ENCODE data around the gene BLOC1S4. TPM values are rescaled to one million over a fixed set of nuclear protein-coding genes. Genes with fewer than 3 reads are reported as not detected.

The BLOC1S4 gene
- total and polyA plus RNA-seq, 4 donors: 4.9 to 7.7 (median 5.4) TPM

- Histone ChIP-seq H3K9me3 (ENCODE audit: control insufficient read depth in 4 of 4, low read length in 3 of 4) (no peaks in the 10 kb centered on the region), H3K4me1 (ENCODE audit: control insufficient read depth in 4 of 4, insufficient read depth in 4 of 4, low read length in 3 of 4) (peaks cover 11 to 44% (median 33%) of the 10 kb centered on the region in 4 donors), H3K36me3 (ENCODE audit: control insufficient read depth in 4 of 4, insufficient read depth in 3 of 4, low read depth in 1 of 4, low read length in 3 of 4) (no peaks in the 10 kb centered on the region), H3K27me3 (ENCODE audit: control insufficient read depth in 4 of 4, insufficient read depth in 4 of 4, low read length in 3 of 4) (no peaks in the 10 kb centered on the region), H3K27ac (ENCODE audit: low read depth in 1 of 2, low read length in 2 of 2) (no peak overlapping the region), H3K9ac (ENCODE audit: low read depth in 1 of 2, low read length in 2 of 2) (no peak overlapping the region), H3K4me3 (ENCODE audit: low read depth in 1 of 3, low read length in 3 of 3) (no peak overlapping the region)
- TF ChIP-seq GABPA (IDR thresholded peaks at IDR 0.05 in 1 of 2, conservative IDR thresholded peaks at IDR 0.05 in 1 of 2) (no peak), HNF4G (IDR thresholded peaks at IDR 0.05) (no peak)
- no peak for DNase-seq (ENCODE audit: low spot score)
- 86% methylated on average over 2 of the region's 2 CpGs for WGBS
Measured at GRCh38 chr4:6710996-6711395, 5.0 kb upstream of the BLOC1S4 start.

- TF ChIP-seq FOXA2 (IDR thresholded peaks at IDR 0.05) (no peak), REST (IDR thresholded peaks at IDR 0.05) (no peak), RXRA (IDR thresholded peaks at IDR 0.05) (no peak), HNF4G (IDR thresholded peaks at IDR 0.05) (no peak), ATF3 (IDR thresholded peaks at IDR 0.05) (no peak), YY1 (IDR thresholded peaks at IDR 0.05) (no peak), CTCF (IDR thresholded peaks at IDR 0.05; ENCODE audit: low read depth, low read length, missing input control) (no peak), ZBTB33 (IDR thresholded peaks at IDR 0.05) (no peak), SP1 (IDR thresholded peaks at IDR 0.05) (no peak), GABPA (IDR thresholded peaks at IDR 0.05 in 1 of 2, conservative IDR thresholded peaks at IDR 0.05 in 1 of 2) (no peak), NR2F2 (IDR thresholded peaks at IDR 0.05) (no peak), MAX (IDR thresholded peaks at IDR 0.05) (no peak), RAD21 (IDR thresholded peaks at IDR 0.05) (no peak), FOXA1 (IDR thresholded peaks at IDR 0.05) (no peak), HNF4A (conservative IDR thresholded peaks at IDR 0.05) (no peak), TAF1 (conservative IDR thresholded peaks at IDR 0.05) (no peak), JUND (IDR thresholded peaks at IDR 0.05) (no peak), EGR1 (IDR thresholded peaks at IDR 0.05; ENCODE audit: low read depth in 2 of 2) (no peak)
Measured at GRCh38 chr4:6714954-6715353, 1.0 kb upstream of the BLOC1S4 start.

More at GRCh38 chr4:6714954-6715353, 1.0 kb upstream of the BLOC1S4 start:
- Histone ChIP-seq H3K9me3 (ENCODE audit: control insufficient read depth in 4 of 4, low read length in 3 of 4) (no peaks in the 10 kb centered on the region), H3K36me3 (ENCODE audit: control insufficient read depth in 4 of 4, insufficient read depth in 3 of 4, low read depth in 1 of 4, low read length in 3 of 4) (no peaks in the 10 kb centered on the region), H3K4me1 (ENCODE audit: control insufficient read depth in 4 of 4, insufficient read depth in 4 of 4, low read length in 3 of 4) (peaks cover 3 to 26% (median 16%) of the 10 kb centered on the region in 4 donors), H3K9ac (ENCODE audit: low read depth in 1 of 2, low read length in 2 of 2) (no peak overlapping the region), H3K27ac (ENCODE audit: low read depth in 1 of 2, low read length in 2 of 2) (no peak overlapping the region), H3K27me3 (ENCODE audit: control insufficient read depth in 4 of 4, insufficient read depth in 4 of 4, low read length in 3 of 4) (no peaks in the 10 kb centered on the region), H3K4me3 (ENCODE audit: low read depth in 1 of 3, low read length in 3 of 3) (no peak overlapping the region)
- 87% methylated on average over 1 of the region's 1 CpG for WGBS
- DNase-seq (ENCODE audit: low spot score): no peak
